ENCODE measurements around the gene CD63. TPM values are rescaled to one million over a fixed set of nuclear protein-coding genes. Genes with fewer than 3 reads are reported as not detected.

CD63 gene
- total and polyA plus RNA-seq, 5 experiments from 2014 or later: 41.0 to 412 (median 119) TPM

DNA sequence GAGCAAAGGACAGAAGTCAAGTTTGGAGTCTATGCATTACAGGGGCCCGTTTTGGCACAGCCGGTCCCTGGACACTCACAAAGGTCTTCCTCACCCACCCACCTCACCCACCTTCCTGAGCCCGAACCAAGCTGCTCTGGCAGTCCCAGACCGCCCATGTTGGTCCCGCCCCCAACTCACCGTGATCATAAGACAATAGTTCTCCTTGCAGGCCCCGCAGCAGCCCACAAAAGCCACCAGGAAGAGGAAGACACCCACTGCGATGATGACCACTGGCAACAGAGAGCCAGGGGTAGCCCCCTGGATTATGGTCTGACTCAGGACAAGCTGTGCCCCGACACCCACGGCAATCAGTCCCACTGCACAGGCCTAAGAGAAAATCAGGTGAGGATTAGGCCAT, 1.8 kb downstream of the CD63 start:
- peak overlapping the region; percentile 45 to 94 (median 86) for H3K27ac Mint-ChIP-seq
- DNase-seq (no peak), ATAC-seq (no peak)
- no peaks in the 10 kb centered on the region for H3K27me3 Mint-ChIP-seq
- POLR2A ChIA-PET: interaction anchor here (0.6 to 1.2 kb wide), 2 partner anchors 10 to 1308 kb away, joined by 3 to 5 read pairs; no protein-coding TSS in a partner anchor
- H3K4me3 Mint-ChIP-seq: peak overlapping the region; percentile 74 to 88 (median 77)
- peaks cover 30 to 51% (median 48%) of the 10 kb centered on the region in 4 donors for H3K4me1 Mint-ChIP-seq
- H3K36me3 Mint-ChIP-seq: peaks cover 0 to 13% (median 0%) of the 10 kb centered on the region in 3 donors
- no peaks in the 10 kb centered on the region for H3K9me3 Mint-ChIP-seq

DNA sequence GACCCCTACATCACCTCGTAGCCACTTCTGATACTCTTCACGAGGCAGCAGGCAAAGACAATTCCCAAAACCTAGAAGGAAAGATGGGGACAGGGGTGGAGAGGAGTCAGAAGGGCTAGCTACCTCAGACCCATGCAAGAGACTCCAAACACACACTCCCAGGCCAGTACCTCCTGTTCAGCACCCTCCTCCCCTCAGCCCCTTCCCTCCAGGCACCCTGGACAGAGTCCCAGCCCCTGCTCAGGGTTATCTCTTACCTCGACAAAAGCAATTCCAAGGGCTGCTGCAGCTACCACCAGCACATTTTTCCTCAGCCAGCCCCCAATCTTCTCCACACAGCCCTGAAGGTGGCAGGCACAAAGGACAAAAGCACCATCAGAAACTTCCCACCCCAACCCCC, 3.3 kb downstream of the CD63 start:
- Mint-ChIP-seq H3K27me3 (no peaks in the 10 kb centered on the region), H3K9me3 (no peaks in the 10 kb centered on the region), H3K27ac (peak overlapping the region in 7 of 10 donors; percentile 35 to 81 (median 62)), H3K36me3 (peaks cover 0 to 13% (median 0%) of the 10 kb centered on the region in 3 donors), H3K4me1 (peaks cover 27 to 51% (median 42%) of the 10 kb centered on the region in 4 donors), H3K4me3 (no peak overlapping the region)
- DNase-seq: no peak
- no peak for ATAC-seq
- POLR2A ChIA-PET: interaction anchor here (1.2 to 2.9 kb wide), 2 partner anchors 9 to 12 kb away, joined by 4 to 22 read pairs; no protein-coding TSS in a partner anchor

DNA sequence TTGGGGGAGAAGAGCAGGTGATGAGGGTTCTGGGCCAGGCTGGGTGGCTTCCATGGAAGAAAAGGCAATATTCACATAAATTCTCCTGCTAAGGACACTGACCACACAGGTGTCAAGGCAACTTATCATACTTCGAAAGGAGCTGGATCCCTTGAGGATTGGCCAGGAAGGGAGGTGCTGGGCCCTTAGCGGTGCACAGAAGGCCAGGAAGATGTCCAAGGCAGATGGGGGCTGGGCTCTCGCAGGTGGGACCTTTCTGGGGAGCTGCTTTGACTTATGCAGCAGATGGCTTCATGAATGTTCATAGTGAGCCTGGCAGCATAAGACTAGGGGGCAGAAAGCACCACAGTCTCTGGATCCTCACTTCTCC, 3.9 kb downstream of the CD63 start:
- Mint-ChIP-seq H3K9me3 (no peaks in the 10 kb centered on the region), H3K27me3 (no peaks in the 10 kb centered on the region), H3K4me3 (peak overlapping the region in 3 of 10 donors; percentile 21 to 38 (median 30)), H3K27ac (peak overlapping the region; percentile 6 to 89 (median 72)), H3K4me1 (peaks cover 20 to 48% (median 37%) of the 10 kb centered on the region in 4 donors), H3K36me3 (peaks cover 0 to 13% (median 0%) of the 10 kb centered on the region in 3 donors)
- POLR2A ChIA-PET: interaction anchor here (1.0 to 2.9 kb wide), 3 partner anchors 8 to 92 kb away, joined by 3 to 22 read pairs (median 4); partner anchors contain the start of gene SARNP
- ATAC-seq (no peak), DNase-seq (no peak)

DNA sequence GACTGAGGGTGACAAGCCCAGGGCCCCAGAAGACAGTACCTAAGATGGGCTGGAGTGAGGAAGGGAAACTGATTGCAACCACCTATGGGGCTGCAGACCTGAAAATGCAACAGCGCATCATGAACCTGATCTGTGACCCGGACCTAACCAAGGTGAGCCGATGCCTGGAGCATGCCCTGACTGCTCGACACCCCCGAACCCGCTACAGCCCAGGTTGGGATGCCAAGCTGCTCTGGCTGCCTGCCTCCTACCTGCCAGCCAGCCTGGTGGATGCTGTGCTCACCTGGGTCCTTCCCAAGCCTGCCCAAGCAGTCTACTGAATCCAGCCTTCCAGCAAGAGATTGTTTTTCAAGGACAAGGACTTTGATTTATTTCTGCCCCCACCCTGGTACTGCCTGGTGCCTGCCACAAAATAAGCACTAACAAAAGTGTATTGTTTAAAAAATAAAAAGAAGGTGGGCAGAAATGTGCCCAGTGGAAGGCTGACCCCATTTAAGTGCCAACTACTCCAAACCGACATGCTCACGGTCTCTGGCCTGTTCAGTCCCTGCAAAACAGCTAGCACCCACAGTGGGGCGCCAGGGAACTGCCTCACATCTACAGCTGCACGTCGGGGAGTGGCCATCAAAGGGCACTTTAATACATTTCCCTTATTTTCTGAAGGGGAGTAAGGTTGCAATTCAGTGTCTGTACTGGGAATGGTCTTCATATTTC, 4.4 kb downstream of the CD63 start:
- Mint-ChIP-seq H3K27me3 (no peaks in the 10 kb centered on the region), H3K9me3 (no peaks in the 10 kb centered on the region), H3K4me3 (peak overlapping the region in 3 of 10 donors; percentile 21 to 38 (median 30)), H3K4me1 (peaks cover 16 to 43% (median 34%) of the 10 kb centered on the region in 4 donors), H3K36me3 (peaks cover 0 to 13% (median 0%) of the 10 kb centered on the region in 3 donors), H3K27ac (peak overlapping the region; percentile 3 to 89 (median 72))
- ATAC-seq (peak; percentile 45 to 65), DNase-seq (peak in 9 of 10 donors; percentile 30 to 82 (median 54))
- POLR2A ChIA-PET: interaction anchor here (1.0 to 2.9 kb wide), 2 partner anchors 13 to 93 kb away, joined by 3 to 22 read pairs; partner anchors contain the start of gene SARNP

DNA sequence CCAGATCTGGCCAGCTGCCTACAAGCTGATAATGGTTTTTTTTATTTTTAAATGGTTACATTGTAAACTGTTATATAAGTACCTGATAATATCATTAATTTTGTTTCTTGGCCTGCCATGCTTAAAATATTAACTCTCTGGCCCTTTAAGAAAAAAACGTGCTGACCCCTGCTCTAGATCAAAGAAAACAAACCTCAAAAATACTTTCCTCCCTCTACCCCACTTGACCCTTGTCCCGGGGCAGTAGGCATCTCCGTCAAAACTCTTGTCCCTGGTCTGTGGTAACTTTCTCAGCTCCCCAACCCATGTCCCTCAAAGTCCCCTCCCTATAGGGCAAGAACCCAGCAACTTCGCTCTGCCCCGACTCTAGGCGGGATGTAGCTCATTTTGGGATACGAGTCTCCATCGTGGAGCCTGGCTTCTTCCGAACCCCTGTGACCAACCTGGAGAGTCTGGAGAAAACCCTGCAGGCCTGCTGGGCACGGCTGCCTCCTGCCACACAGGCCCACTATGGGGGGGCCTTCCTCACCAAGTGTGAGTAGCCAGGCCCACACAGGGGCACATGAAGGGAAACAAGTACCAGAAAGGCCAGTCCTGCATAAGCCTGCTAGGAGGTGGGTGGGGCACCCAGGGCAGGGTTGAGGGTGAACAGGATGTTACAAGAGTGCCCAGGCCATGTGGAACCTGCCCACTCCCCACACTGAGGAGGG, 5.1 kb downstream of the CD63 start:
- Mint-ChIP-seq H3K4me3 (peak overlapping the region in 1 of 10 donors; percentile 11), H3K36me3 (peaks cover 0 to 13% (median 0%) of the 10 kb centered on the region in 3 donors), H3K27me3 (no peaks in the 10 kb centered on the region), H3K4me1 (peaks cover 16 to 46% (median 33%) of the 10 kb centered on the region in 4 donors), H3K27ac (peak overlapping the region in 4 of 10 donors; percentile 1 to 61 (median 46)), H3K9me3 (no peaks in the 10 kb centered on the region)
- DNase-seq (no peak), ATAC-seq (no peak)
- POLR2A ChIA-PET: interaction anchor here (0.6 to 2.9 kb wide), 2 partner anchors 14 to 106 kb away, joined by 4 to 22 read pairs; partner anchors contain the start of gene DNAJC14

DNA sequence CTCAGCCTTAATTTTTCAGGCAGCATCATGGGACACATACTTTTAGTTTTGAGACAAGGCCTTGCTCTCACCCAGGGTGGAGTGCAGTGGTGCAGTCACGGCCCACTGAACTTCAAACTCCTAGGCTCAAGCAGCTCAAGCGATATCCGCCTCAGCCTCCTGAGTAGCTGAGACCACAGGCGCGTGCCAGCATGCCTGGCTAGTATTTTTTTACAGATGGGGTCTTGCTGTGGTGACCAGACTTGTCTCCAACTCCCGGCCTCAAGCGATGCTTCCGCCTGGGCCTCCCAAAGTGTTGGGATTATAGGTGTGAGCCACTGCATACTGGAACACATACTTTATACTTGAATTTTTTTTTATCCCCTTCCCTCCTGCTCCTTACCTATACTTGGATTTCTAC, 5.9 kb downstream of the CD63 start:
- DNase-seq: no peak
- no peaks in the 10 kb centered on the region for H3K9me3 Mint-ChIP-seq
- peak overlapping the region in 3 of 10 donors; percentile 3 to 75 (median 72) for H3K27ac Mint-ChIP-seq
- no peaks in the 10 kb centered on the region for H3K27me3 Mint-ChIP-seq
- H3K4me3 Mint-ChIP-seq: no peak overlapping the region
- H3K4me1 Mint-ChIP-seq: peaks cover 18 to 47% (median 36%) of the 10 kb centered on the region in 4 donors
- H3K36me3 Mint-ChIP-seq: peaks cover 0 to 13% (median 0%) of the 10 kb centered on the region in 3 donors
- POLR2A ChIA-PET: interaction anchor here (0.6 to 1.0 kb wide), 2 partner anchors 16 to 107 kb away, joined by 4 to 5 read pairs; partner anchors contain the start of gene DNAJC14
- ATAC-seq: no peak

DNA sequence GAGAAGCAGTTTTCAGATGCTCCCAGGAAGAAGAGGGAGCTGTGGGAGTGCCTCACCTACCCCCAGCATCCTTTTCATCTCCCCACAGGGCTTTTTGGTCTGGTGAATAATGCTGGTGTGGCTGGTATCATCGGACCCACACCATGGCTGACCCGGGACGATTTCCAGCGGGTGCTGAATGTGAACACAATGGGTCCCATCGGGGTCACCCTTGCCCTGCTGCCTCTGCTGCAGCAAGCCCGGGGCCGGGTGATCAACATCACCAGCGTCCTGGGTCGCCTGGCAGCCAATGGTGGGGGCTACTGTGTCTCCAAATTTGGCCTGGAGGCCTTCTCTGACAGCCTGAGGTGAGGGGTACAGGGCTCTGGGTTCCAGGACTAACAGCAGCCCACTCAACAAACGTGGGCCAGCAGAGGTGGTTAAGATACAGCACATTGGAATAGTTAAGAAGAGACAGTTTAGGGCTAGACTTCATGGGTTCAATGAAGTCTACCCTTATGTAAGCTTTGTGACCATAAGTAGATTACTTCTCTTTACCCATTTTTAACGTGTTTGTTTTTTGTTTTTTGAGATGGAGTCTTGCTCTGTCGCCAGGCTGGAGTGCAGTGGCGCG, 7.1 kb downstream of the CD63 start:
- no peaks in the 10 kb centered on the region for H3K9me3 Mint-ChIP-seq
- peak overlapping the region in 1 of 10 donors; percentile 15 for H3K27ac Mint-ChIP-seq
- DNase-seq (no peak), ATAC-seq (no peak)
- no peaks in the 10 kb centered on the region for H3K27me3 Mint-ChIP-seq
- H3K36me3 Mint-ChIP-seq: peaks cover 0 to 12% (median 0%) of the 10 kb centered on the region in 3 donors
- peaks cover 13 to 49% (median 36%) of the 10 kb centered on the region in 4 donors for H3K4me1 Mint-ChIP-seq
- no peak overlapping the region for H3K4me3 Mint-ChIP-seq
- POLR2A ChIA-PET: interaction anchor here (0.9 to 1.1 kb wide), 2 partner anchors 8 to 102 kb away, joined by 3 to 5 read pairs; partner anchors contain the start of gene CD63

DNA sequence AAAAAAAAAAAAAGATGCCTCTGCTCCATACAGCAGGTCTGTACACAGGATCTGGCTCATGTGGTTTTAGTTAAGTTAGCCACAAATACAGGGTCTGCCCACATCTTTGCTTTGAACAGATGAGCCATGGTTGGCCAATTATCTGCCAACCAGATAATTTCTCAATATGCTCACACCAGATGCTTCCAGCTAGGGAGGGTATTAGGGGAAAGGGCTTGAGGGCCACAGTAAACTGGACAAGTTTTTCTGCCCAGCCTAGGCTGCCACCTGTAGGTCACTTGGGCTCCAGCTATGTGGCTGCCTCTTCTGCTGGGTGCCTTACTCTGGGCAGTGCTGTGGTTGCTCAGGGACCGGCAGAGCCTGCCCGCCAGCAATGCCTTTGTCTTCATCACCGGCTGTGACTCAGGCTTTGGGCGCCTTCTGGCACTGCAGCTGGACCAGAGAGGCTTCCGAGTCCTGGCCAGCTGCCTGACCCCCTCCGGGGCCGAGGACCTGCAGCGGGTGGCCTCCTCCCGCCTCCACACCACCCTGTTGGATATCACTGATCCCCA, 7.8 kb downstream of the CD63 start:
- ATAC-seq: no peak

DNA sequence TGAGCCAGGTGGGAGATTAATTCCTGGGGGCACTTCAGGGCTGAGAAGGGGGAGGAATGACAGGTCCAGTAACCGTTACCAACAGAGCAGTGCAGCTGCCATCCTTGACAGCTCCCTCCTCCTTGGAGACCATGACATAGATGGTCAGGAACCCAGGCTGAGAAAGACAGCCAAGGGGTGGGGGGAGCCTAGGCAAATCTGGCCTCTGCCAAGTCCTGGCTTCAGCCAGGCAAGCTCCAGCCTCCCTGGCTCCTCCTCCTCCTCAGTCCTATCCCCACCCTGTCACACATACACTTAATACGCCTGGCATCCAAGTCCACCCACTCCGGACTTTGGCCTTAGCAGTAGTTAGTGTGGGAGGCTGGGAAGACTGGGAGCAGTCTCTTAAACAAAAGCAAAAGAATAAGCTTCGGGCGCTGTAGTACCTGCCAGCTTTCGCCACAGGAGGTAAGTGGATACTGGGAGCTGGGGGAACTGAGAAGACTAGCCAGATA, 8.7 kb downstream of the CD63 start, which contains the start of gene RDH5:
TSS of gene RDH5 (plus strand) at position 323 of the 494 bp plus-strand sequence. CDS start 792 bp downstream, outside the sequence.
- no peak for DNase-seq
- POLR2A ChIA-PET: interaction anchor here (4.0 kb wide), 1 partner anchor 10 kb away, joined by 23 read pairs; the partner anchor contains the start of gene CD63
- H3K27ac Mint-ChIP-seq: peak within 1 kb of the TSS in 3 of 10 donors; percentile 18 to 43 (median 40)
- peak within 1 kb of the TSS in 2 of 10 donors; percentile 24 to 32 for H3K4me3 Mint-ChIP-seq
- no peak for ATAC-seq
- H3K4me1 Mint-ChIP-seq: peaks cover 16 to 52% (median 40%) of the 10 kb centered on the region in 4 donors
- H3K36me3 Mint-ChIP-seq: peaks cover 0 to 3% (median 3%) of the 10 kb centered on the region in 3 donors
- peaks cover 0 to 3% (median 0%) of the 10 kb centered on the region in 9 donors for H3K9me3 Mint-ChIP-seq
- H3K27me3 Mint-ChIP-seq: peaks cover 0 to 2% (median 0%) of the 10 kb centered on the region in 5 donors

More for the DNA sequence above, 7.8 kb downstream of the CD63 start:
- no peak overlapping the region for H3K4me3 Mint-ChIP-seq
- peaks cover 0 to under 1% (median 0%) of the 10 kb centered on the region in 5 donors for H3K27me3 Mint-ChIP-seq
- H3K4me1 Mint-ChIP-seq: peaks cover 14 to 51% (median 40%) of the 10 kb centered on the region in 4 donors
- no peak for DNase-seq
- H3K27ac Mint-ChIP-seq: peak overlapping the region in 1 of 10 donors; percentile 40
- POLR2A ChIA-PET: interaction anchor here (0.9 to 4.0 kb wide), 3 partner anchors 9 to 17 kb away, joined by 3 to 23 read pairs (median 5); partner anchors contain the start of gene CD63
- H3K36me3 Mint-ChIP-seq: peaks cover 0 to 10% (median under 1%) of the 10 kb centered on the region in 3 donors
- H3K9me3 Mint-ChIP-seq: no peaks in the 10 kb centered on the region

DNA sequence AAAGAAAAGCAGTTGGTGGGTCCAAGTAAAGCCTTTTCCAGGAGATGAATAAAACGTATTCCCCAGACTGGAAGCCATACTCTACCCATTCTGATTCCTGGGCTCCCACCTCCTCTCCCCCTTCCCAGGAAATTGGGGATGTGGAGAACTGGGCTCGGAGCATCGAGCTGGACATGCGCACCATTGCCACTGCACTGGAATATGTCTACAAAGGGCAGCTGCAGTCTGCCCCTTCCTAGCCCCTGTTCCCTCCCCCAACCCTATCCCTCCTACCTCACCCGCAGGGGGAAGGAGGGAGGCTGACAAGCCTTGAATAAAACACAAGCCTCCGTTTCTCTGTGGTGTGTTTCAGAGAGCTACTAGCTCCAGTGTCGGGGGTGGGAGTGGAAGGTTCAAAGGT, 9.4 kb downstream of the CD63 start:
- POLR2A ChIA-PET: interaction anchor here (4.0 kb wide), 1 partner anchor 10 kb away, joined by 23 read pairs; the partner anchor contains the start of gene CD63
- peak overlapping the region in 1 of 10 donors; percentile 43 for H3K27ac Mint-ChIP-seq
- H3K4me3 Mint-ChIP-seq: peak overlapping the region in 2 of 10 donors; percentile 24 to 32
- peaks cover 12 to 45% (median 34%) of the 10 kb centered on the region in 4 donors for H3K4me1 Mint-ChIP-seq
- DNase-seq: no peak
- ATAC-seq: no peak
- peaks cover 0 to 3% (median 0%) of the 10 kb centered on the region in 3 donors for H3K36me3 Mint-ChIP-seq
- peaks cover 0 to 2% (median 0%) of the 10 kb centered on the region in 5 donors for H3K27me3 Mint-ChIP-seq
- H3K9me3 Mint-ChIP-seq: peaks cover 0 to 3% (median 0%) of the 10 kb centered on the region in 9 donors
